AG10803 (cell line): Measurements from ENCODE around the gene WNT8B.

ENCODE experiments used
- DNase-seq: peaks from one replicate; pipeline ENCODE4 v3.0.0; 2010; ENCODE audit warnings: low read depth
- H3K4me3 ChIP-seq: 2 replicates; pipeline ENCODE4 v1.5.1; 2011; ENCODE audit warnings: mild to moderate bottlenecking, low read length, control low read depth
- TF ChIP-seq, protein P1 (sequence below): conservative IDR thresholded peaks from 2 replicates; pipeline ENCODE4 v1.5.1; 2011; ENCODE audit warnings: mild to moderate bottlenecking, low read length, control low read depth, inconsistent platforms

WNT8B gene

DNA sequence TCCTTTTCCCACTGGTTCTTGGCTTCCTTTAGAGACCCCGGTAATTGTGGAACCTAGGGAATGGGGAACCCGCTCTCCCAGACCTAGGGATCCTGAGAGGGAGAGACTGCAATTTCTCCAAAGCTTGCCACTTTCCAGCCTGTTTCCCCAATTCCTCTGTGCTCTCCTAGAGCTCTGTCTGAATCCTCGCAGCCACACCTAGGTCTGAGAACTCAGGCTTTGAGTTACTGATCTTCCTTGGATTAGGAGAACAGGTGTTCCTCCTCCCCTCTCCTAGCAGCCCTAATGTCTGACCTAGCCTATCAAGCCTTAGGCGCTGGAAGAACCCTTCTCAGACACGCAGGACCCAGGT is 20.0 kb downstream of the WNT8B start:
- H3K4me3 ChIP-seq: no peak overlapping the region
- TF ChIP-seq, protein P1, sequence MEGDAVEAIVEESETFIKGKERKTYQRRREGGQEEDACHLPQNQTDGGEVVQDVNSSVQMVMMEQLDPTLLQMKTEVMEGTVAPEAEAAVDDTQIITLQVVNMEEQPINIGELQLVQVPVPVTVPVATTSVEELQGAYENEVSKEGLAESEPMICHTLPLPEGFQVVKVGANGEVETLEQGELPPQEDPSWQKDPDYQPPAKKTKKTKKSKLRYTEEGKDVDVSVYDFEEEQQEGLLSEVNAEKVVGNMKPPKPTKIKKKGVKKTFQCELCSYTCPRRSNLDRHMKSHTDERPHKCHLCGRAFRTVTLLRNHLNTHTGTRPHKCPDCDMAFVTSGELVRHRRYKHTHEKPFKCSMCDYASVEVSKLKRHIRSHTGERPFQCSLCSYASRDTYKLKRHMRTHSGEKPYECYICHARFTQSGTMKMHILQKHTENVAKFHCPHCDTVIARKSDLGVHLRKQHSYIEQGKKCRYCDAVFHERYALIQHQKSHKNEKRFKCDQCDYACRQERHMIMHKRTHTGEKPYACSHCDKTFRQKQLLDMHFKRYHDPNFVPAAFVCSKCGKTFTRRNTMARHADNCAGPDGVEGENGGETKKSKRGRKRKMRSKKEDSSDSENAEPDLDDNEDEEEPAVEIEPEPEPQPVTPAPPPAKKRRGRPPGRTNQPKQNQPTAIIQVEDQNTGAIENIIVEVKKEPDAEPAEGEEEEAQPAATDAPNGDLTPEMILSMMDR: no peak
- DNase-seq: no peak

DNA sequence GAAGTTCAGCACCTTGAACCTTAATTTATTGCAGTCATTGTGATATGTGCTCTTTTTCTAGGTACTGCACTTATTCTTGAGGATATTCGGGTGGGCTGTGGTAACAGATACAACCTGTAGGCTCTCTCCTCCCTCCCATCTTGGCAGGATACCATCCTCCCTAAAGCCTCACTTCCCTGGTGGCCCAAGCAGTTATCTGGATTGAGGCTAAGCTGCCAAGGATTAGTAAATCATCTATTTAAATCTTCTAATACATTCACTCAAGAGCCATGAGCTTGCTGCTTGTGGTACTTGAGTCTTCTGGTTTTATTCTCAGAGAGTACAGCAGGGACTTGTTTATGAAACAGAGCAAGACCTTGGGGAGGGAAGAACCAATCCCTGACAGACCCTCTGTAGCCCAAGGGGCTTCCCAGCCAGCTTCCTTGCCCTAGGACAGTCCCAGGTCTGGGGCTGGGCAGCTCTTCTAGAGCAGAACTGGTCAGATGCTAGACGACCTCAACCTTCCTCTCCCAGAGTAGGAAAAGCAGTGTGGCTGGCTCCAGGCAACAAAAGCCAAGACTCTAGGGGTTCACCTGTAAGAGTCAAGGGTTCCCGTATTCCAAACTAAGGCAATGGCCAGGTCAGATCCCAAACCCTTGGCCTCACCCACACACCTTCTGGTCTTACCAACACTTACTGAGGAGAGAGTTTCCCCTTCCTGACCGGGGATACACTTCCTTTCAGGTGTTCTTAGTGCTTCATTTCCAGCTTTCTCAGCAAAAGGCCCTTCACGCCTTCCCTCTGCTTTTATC is 21.3 kb downstream of the WNT8B start:
- no peak for DNase-seq
- H3K4me3 ChIP-seq: no peak overlapping the region
- TF ChIP-seq, protein P1: no peak

DNA sequence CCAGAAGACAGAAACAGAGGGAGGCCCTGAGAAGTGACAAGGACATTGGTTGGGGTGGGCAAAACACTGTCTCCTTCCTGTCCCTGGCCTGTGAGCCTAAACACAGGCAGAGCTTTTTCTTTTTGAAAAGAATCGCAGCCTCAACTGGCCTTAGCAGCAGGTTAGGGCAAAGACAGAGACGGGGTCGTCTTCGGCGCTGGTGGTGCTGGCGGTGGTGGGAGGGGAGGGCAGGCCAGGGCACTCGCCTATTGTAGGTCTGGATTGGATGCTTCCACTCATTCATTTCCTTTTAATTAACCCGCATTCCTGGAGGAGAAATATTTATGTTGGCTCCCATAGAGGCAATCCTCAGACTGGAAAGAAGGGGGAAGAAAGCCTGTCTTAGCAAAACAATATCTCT is 22.6 kb downstream of the WNT8B start:
- no peak overlapping the region for H3K4me3 ChIP-seq
- DNase-seq: no peak
- TF ChIP-seq, protein P1: no peak

DNA sequence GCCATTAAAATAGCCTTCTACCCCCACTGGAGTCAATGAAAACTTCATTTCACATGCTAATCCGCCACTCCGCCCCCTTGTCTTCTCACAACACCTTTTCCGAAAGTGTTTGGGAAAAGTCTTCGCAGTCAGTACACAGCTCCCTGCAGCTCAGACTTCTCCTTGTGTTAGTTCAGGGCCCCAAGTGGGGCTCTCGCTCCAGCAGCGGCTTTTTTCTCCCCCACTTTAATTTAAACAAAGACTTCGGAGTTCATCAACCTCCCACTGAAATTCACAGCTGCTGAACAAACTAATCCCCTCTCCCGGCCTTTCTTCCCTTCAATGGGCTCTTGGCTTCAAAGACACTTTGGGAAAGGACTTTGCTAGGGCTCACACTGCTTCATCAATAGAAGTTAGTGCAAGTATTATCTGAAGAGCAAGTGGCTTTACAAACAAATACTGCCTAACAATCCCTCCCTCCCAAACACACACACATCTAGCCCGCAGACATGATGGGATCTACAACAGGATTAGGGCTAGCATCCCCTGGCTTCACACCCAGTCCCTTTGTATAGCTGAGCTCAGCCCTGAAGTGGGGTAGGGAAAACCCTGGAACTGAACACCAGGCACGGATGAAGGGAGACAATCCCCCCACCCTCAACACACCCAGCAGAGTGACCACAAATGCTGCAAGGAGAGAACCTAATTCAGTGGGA is 23.1 kb downstream of the WNT8B start:
- H3K4me3 ChIP-seq: no peak overlapping the region
- TF ChIP-seq, protein P1: no peak
- DNase-seq: no peak

DNA sequence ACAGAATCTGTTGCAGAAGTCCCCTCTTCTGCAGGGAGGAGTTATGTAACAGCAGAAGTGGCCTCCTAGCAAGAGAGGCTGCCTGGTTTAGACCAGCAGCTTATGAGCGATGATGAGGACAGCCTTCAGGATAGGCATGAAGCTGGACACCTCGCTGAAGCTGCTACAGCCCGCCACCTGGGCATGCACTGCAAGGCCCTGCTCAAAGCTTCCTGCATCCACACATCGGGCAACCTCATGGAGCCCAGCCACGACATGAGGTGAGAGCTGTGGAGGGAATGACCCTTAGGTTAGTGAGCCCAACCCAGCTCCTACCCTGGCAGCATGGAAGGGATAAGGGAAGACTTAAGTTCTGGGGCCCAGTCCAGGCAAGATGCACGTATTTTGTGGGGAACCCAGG is 24.7 kb downstream of the WNT8B start:
- TF ChIP-seq, protein P1: no peak
- no peak for DNase-seq
- H3K4me3 ChIP-seq: no peak overlapping the region

DNA sequence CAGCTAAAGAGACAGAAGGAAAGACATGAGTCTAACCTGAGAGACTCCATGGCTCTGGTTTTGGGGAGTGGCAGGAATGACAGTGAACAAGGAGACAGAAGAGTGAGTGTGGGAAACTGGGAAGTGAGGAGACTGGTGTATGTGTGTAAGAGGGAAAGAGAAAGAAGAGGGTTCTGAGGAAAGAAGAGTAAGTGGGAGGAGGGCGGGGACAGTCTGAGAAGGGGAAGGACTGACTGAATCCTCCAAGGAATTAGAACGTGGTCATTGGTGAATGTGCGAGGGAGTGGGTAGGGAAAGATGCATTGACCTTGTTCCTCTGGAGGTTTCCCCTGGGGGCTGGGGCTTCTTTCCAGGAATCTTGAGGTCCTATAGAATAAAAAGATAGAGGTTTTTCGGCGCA is 26.6 kb downstream of the WNT8B start:
- TF ChIP-seq, protein P1: no peak
- no peak for DNase-seq
- H3K4me3 ChIP-seq: no peak overlapping the region

DNA sequence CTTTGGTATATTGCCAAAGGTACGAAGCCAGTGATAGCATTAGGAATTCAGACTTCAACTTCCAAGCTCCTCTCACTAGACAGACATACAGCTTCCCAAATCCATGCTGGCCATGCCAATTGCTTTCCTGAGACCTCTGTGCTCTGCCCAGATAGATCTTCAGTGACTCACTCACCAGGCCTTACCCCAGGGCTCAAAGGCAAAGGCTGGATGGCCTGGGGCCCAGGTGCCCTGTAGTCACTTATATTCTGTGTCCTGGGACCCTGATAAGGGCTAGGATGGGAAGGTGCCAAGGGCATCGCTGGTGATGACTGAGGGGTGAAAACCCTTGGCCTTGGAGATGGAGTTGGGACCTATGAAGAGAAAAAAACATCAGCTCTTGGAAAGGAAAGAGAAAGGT is 27.7 kb downstream of the WNT8B start:
- TF ChIP-seq, protein P1: no peak
- H3K4me3 ChIP-seq: no peak overlapping the region
- DNase-seq: no peak
